D721Med (cell line): ENCODE results near the gene ST8SIA4.

Experiments
- DNase-seq: peaks from one replicate; pipeline ENCODE4 v3.0.0; 2011; ENCODE audit warnings: low spot score; ENCODE audit not compliant: insufficient read length
- FAIRE-seq: peaks from 2 replicates; lab custom pipeline; 2011; peaks lifted over from hg19 to GRCh38; lab: Jason Lieb, UNC
- TF ChIP-seq, protein P1 (sequence below): IDR thresholded peaks from 2 replicates; pipeline ENCODE4 v1.5.1; 2012; ENCODE audit warnings: mild to moderate bottlenecking, control low read depth; ENCODE audit not compliant: insufficient read depth; ENCODE audit errors: missing control alignments

Gene ST8SIA4

DNA sequence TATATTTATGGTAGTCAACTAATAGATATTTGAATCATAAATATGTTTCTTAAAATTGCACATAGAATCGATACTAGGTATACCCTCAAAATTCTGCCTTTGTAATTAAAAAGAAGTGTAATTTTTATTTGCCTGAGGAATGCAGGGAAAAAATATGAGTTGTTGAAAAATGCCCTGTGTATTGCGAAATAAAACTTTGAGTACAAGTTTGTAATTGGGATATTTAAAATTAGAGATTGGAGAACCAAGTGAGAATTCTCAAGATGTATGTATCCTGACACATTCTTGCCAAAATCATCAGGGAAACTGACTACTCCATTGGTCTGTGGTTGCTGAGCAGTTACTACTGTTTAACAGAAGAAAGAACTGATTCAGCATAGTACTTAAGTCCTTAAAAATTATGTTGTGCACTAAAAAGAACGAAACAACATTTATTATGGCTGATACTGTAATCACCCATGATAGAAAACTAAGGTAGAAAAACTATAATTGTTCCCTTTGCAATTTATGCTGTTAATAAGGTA is 36.0 kb downstream of the ST8SIA4 start:
- TF ChIP-seq, protein P1, sequence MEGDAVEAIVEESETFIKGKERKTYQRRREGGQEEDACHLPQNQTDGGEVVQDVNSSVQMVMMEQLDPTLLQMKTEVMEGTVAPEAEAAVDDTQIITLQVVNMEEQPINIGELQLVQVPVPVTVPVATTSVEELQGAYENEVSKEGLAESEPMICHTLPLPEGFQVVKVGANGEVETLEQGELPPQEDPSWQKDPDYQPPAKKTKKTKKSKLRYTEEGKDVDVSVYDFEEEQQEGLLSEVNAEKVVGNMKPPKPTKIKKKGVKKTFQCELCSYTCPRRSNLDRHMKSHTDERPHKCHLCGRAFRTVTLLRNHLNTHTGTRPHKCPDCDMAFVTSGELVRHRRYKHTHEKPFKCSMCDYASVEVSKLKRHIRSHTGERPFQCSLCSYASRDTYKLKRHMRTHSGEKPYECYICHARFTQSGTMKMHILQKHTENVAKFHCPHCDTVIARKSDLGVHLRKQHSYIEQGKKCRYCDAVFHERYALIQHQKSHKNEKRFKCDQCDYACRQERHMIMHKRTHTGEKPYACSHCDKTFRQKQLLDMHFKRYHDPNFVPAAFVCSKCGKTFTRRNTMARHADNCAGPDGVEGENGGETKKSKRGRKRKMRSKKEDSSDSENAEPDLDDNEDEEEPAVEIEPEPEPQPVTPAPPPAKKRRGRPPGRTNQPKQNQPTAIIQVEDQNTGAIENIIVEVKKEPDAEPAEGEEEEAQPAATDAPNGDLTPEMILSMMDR, result no peak
- no peak for FAIRE-seq
- DNase-seq, result no peak

DNA sequence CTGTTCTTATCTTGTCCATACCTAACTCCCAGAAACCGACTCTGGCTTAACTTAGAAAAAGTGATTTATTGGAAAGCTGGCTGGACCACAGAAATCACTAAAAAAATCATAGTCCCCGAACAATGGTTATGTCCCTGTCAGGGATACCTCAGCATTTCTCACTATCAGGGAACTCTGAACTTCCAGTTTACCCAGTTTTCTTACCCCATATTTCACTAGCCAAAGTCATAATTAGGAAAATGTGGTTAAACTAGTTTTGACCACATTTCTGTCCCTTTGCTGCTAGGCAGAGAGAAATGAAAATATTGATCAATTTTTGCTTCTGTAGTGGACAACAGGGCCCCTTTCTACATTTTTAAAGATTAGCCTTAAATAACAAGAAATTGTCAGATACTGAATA is 38.2 kb downstream of the ST8SIA4 start:
- no peak for FAIRE-seq
- TF ChIP-seq, protein P1, result no peak
- no peak for DNase-seq

DNA sequence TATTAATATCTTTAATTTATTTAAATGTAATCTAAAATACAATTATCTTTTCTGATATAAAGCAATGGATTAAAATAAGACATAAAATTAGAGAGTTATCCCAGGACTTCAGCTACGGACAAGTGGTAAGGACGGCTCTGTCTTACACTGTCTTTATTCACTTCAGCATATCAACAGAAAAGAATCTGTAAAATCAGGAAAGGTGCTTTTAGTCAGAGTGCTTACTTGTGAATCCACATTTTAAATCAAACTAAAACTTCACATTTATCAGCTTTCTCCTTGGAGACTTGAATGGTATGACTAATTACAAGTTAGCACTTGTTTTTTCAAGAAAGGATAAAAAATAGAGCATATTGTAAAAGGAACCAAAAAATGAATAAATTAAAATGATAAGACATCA is 39.3 kb downstream of the ST8SIA4 start:
- DNase-seq (no peak), FAIRE-seq (no peak)
- TF ChIP-seq, protein P1, result no peak

DNA sequence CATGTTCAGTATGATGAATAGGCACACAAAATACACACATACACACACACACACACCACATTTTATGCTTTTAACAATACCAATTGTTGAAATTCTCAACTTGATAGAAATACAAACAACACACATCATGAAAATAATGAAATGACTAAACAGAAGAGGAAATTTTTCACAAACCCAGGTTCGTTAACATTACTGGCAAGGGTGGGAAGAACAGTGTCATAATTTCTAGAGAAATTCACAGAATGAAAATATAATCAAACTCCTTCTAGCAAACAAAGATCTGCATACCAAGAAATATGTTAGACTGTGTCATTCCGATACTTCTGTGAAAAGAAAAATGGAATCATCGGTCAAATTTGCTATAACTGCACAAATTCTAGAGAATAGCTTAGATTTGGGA is 41.9 kb downstream of the ST8SIA4 start:
- FAIRE-seq (no peak), DNase-seq (no peak)
- TF ChIP-seq, protein P1, result no peak

DNA sequence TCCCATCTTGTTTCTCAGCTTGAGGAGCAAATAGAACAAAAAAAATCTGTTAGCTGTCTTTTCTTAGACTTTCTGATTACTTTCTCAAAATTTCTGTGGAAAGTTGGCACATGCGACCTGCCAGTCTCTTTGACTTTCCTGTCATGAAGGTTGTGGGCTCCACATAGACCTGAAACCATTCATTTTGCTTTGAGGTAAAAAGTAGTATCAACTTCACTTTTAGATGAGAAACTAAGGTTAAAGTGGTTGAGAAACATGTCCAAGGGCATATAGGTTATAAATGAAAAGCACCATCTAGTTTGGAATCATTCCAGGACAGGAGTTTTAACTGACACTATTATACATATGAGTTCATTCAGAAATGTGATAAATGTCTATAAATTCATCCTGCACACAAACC is 42.7 kb downstream of the ST8SIA4 start:
- DNase-seq (no peak), FAIRE-seq (no peak)
- TF ChIP-seq, protein P1, result no peak

DNA sequence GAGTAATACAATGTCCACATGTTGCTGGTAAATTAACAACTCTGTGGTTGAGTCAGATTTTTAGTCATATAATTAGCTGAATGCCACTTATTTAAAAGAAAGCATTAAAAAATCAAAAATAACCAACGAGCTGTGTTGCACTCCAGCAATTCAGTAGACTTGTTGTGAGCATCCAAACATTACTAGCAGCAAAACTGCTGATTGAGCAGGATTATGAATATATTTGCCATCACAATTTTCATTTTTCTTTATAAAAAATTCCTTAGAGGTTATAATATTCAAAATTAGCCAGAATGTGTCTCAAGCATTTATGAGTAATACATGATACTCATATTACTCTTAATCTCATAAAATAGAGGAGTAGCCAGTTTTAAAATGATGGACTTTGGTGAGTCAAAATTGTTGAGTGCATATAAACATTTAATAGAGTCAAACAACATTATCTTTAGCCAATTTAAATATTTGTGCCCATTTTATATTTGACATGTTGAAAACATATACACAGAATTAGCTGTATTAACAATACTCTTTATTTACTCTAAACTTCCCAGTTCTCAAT is 44.0 kb downstream of the ST8SIA4 start:
- DNase-seq (no peak), FAIRE-seq (no peak)
- TF ChIP-seq, protein P1, result no peak

DNA sequence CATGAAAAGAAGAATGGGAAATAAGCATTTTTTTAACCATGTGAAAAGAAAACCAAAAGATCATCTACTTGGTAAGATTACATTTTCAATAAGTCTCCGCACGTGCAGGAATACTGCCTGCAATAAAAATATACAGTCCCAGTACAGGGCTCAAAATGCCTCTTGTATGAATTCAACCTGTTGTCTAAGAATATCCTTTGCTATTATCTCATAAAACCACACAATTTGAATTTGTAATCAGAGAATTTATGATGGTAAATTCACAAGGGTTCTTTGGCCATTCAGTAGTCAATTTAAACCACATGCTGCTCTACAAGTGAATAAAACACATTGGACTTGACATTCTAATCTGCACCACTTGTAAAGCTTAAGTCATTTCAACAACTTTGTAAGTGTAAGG is 46.6 kb downstream of the ST8SIA4 start:
- no peak for FAIRE-seq
- DNase-seq, result no peak
- TF ChIP-seq, protein P1, result no peak
